Measurements from ENCODE around the gene HMGXB3.

Gene HMGXB3

DNA sequence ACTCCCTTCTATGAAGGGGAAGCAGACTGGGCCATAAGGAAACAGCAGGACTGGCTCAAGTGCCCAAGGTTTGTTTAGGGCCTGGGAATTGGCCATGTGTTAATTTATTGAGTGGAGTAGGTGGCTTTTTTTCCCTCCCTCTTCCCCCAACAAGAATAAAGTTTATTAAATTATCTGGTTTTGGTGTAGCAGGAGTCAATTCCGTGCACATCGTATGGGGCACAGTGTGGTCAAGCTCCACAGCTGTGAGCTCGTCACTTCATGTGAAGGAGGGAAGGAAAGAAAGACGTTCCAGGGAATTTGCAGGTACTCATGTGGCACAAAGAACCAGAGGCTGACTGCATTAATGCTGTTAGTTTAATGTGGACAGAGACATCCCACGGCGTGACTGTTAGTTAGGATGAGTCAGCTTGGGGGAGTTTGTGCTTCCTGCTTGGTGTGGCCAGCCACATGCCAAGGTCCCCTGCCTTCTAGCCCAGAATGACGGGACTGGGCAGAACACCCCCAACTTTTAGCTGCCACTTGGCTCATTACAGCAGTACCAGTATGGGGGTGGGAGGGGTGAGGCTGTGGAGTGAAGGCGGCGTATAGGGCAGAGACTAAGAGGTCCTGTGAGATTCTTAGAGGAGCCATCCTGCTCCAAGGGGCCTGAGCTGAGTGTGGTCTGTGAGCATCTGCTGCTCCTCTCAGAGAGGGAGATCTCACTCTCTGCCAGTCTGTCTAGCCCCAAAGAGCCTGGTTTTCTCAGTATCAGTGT, 52.6 kb downstream of the HMGXB3 start:
- TF ChIP-seq, protein P1, sequence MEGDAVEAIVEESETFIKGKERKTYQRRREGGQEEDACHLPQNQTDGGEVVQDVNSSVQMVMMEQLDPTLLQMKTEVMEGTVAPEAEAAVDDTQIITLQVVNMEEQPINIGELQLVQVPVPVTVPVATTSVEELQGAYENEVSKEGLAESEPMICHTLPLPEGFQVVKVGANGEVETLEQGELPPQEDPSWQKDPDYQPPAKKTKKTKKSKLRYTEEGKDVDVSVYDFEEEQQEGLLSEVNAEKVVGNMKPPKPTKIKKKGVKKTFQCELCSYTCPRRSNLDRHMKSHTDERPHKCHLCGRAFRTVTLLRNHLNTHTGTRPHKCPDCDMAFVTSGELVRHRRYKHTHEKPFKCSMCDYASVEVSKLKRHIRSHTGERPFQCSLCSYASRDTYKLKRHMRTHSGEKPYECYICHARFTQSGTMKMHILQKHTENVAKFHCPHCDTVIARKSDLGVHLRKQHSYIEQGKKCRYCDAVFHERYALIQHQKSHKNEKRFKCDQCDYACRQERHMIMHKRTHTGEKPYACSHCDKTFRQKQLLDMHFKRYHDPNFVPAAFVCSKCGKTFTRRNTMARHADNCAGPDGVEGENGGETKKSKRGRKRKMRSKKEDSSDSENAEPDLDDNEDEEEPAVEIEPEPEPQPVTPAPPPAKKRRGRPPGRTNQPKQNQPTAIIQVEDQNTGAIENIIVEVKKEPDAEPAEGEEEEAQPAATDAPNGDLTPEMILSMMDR (conservative IDR thresholded peaks at IDR 0.05; ENCODE audit: low read depth) = no peak
- DNase-seq (ENCODE audit: low spot score) = no peak
- H3K27ac ChIP-seq = peak overlapping the region; percentile 33
- ChIA-PET CTCF (interaction anchor here (0.6 to 1.0 kb wide), 3 partner anchors 10 to 66 kb away, joined by 3 to 5 read pairs (median 3); no protein-coding TSS in a partner anchor), POLR2A (ENCODE audit: low non-redundant PET) (no interaction called here)

GRCh38 chr5:150053713-150054392, 53.3 kb downstream of the HMGXB3 start:
- TF ChIP-seq, protein P1 (conservative IDR thresholded peaks at IDR 0.05; ENCODE audit: low read depth) = no peak
- DNase-seq (ENCODE audit: low spot score) = no peak
- ChIA-PET POLR2A (ENCODE audit: low non-redundant PET) (no interaction called here), CTCF (interaction anchor here (0.6 to 1.0 kb wide), 3 partner anchors 9 to 67 kb away, joined by 3 to 5 read pairs (median 3); no protein-coding TSS in a partner anchor)
- peak overlapping the region; percentile 33; the same call in 1 of the 2 replicates for H3K27ac ChIP-seq

- ChIA-PET POLR2A (ENCODE audit: low non-redundant PET) (no interaction called here), CTCF (interaction anchor here (0.6 kb wide), 1 partner anchor 687 kb away, joined by 3 read pairs; no protein-coding TSS in a partner anchor)
- TF ChIP-seq, protein P1 (conservative IDR thresholded peaks at IDR 0.05; ENCODE audit: low read depth) = no peak
- no peak for DNase-seq (ENCODE audit: low spot score)
- no peak overlapping the region for H3K27ac ChIP-seq
Observed at GRCh38 chr5:150054569-150054968, 54.0 kb downstream of the HMGXB3 start.

DNA sequence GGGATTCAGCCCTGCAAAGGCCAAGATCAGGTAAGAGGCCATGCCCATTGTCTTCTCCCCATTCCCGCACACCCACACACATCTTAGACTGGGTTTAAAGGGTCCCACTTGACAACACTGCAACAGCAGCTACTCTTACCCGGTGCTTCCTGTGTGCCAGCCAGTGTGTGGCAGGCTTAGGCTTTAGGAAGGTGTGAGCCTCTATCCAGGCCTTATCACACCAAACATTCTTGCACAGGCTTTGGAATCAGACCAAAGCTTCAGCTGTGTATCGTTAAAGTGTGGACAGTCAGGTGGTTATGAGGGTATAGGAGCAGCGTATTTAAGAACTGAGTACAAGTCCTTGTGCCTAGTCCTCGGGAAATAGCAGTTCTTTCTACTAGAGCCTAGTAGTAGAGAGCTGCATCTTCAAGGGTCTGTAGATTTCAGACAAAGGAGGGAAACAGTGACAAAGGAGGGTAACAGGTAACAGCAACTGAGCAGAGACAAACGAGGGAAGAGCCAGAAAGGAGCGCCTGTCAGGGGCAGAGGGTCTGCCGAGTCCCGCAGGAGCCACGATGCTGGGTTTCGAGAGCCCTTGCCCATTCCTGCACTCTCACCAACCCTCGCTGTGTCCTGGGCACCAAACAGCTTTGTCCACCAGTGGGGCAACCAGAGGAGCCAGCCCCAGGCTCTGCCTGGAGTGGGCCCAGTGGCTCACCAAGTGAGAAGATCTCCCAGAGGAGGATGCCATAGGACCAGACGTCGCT, 55.0 kb downstream of the HMGXB3 start:
- DNase-seq (ENCODE audit: low spot score) = no peak
- TF ChIP-seq, protein P1 (conservative IDR thresholded peaks at IDR 0.05; ENCODE audit: low read depth) = no peak
- ChIA-PET CTCF (interaction anchor here (0.6 kb wide), 1 partner anchor 688 kb away, joined by 3 read pairs; no protein-coding TSS in a partner anchor), POLR2A (ENCODE audit: low non-redundant PET) (no interaction called here)
- peak overlapping the region; percentile 7; the same call in 1 of the 2 replicates for H3K27ac ChIP-seq

DNA sequence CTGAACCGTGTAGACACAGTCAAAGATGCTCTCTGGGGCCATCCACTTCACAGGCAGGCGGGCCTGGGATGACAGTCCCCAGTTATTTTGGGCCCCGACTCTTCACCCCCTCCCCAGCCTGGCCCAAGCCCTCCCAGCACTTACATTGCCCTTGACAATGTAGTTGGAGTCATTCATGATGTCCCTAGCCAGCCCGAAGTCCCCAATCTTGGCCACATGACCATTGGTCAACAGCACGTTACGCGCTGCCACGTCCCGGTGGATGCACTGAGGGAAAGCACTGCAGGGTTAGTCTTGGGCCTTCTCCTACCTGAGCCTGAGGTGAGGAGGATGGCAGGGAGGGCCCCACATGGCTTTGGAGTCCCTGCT, 55.5 kb downstream of the HMGXB3 start:
- POLR2A ChIA-PET (ENCODE audit: low non-redundant PET) = no interaction called here
- DNase-seq (ENCODE audit: low spot score) = no peak
- CTCF ChIA-PET = no interaction called here

More for the DNA sequence above, 55.5 kb downstream of the HMGXB3 start:
- TF ChIP-seq, protein P1 (conservative IDR thresholded peaks at IDR 0.05; ENCODE audit: low read depth) = no peak
- H3K27ac ChIP-seq = peak overlapping the region; percentile 7; the same call in 1 of the 2 replicates
